GM19372 (cell line): ENCODE data around the gene ALCAM.

ENCODE experiments used
- ATAC-seq: cut with Tn5 transposase; IDR thresholded peaks from one replicate; pipeline ENCODE4 v1.9.1; 2021; ENCODE audit warnings: mild to moderate bottlenecking, low read depth, moderate library complexity; ENCODE audit not compliant: unreplicated experiment

Gene ALCAM

GRCh38 chr3:105614288-105615030 lies 247.8 kb downstream of the ALCAM start:
- no peak for ATAC-seq

- ATAC-seq: no peak
Observed at GRCh38 chr3:105615814-105616213, 249.1 kb downstream of the ALCAM start.

DNA sequence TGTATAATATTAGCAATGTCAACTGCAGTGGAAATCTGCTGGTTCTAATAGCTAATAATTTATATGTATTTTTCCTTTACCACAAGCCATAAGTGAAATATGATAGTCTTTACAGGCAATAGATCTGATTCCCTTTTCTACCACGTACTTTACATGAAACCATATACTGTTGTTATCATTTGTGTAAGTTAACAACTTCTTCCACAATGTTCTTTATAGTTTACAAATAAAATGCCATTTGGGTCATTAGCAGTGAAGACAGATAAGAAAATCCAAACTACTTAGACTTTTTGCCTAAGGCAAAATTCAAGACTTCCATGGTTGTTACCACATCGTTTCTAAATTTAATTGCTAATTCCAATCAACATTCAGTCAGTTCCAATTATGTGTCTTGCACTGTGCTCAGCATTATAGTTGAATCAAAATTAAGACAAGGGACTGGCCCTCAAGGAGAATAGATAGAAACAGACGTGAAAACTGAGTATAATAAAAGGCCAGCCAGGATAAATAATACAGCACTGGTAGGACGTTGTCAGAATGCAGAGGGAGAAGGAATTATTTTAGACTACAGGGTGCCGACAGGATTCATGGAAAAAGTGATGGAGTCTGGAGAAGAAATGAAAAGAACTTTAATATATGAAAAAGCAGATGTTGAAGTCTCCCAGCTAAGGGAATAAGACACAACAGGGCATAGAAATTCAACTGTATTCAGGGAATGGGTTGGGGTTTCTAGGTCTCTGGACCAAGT lies 249.8 kb downstream of the ALCAM start:
- ATAC-seq: no peak

- ATAC-seq: no peak
Observed at GRCh38 chr3:105618556-105618955, 251.8 kb downstream of the ALCAM start.

- ATAC-seq: no peak
Observed at GRCh38 chr3:105619651-105620050, 252.9 kb downstream of the ALCAM start.

GRCh38 chr3:105620236-105620635 lies 253.5 kb downstream of the ALCAM start:
- ATAC-seq: no peak

GRCh38 chr3:105622169-105622568 lies 255.5 kb downstream of the ALCAM start:
- no peak for ATAC-seq
